T follicular helper cell (primary cell): Measurements from ENCODE around the gene PARD3.

ENCODE experiments used
- DNase-seq: peaks from one replicate; pipeline ENCODE4 v3.0.0-alpha.2; 2020; ENCODE audit warnings: low read depth

The PARD3 gene

GRCh38 chr10:34492081-34492480, 323.0 kb downstream of the PARD3 start:
- DNase-seq: no peak

- DNase-seq: no peak
Measured at GRCh38 chr10:34491678-34492077, 323.4 kb downstream of the PARD3 start.

- DNase-seq: no peak
Measured at GRCh38 chr10:34489973-34490745, 324.9 kb downstream of the PARD3 start.

- no peak for DNase-seq
Measured at GRCh38 chr10:34489411-34489810, 325.7 kb downstream of the PARD3 start.

- no peak for DNase-seq
Measured at GRCh38 chr10:34488476-34489130, 326.5 kb downstream of the PARD3 start.

GRCh38 chr10:34486008-34486407, 329.1 kb downstream of the PARD3 start:
- DNase-seq: no peak

- no peak for DNase-seq
Measured at GRCh38 chr10:34484164-34484563, 330.9 kb downstream of the PARD3 start.

- DNase-seq: no peak
Measured at GRCh38 chr10:34480345-34480744, 334.8 kb downstream of the PARD3 start.

GRCh38 chr10:34479520-34480179, 335.4 kb downstream of the PARD3 start:
- DNase-seq: no peak

GRCh38 chr10:34477249-34477648, 337.8 kb downstream of the PARD3 start:
- DNase-seq: no peak

GRCh38 chr10:34476608-34477007, 338.5 kb downstream of the PARD3 start:
- DNase-seq: no peak

- no peak for DNase-seq
Measured at GRCh38 chr10:34475786-34476185, 339.3 kb downstream of the PARD3 start.

GRCh38 chr10:34475274-34475646, 339.8 kb downstream of the PARD3 start:
- no peak for DNase-seq

GRCh38 chr10:34474555-34475273, 340.4 kb downstream of the PARD3 start:
- DNase-seq: no peak

GRCh38 chr10:34474009-34474376, 341.1 kb downstream of the PARD3 start:
- DNase-seq: no peak

GRCh38 chr10:34473174-34474008, 341.7 kb downstream of the PARD3 start:
- no peak for DNase-seq

GRCh38 chr10:34470307-34470706, 344.8 kb downstream of the PARD3 start:
- no peak for DNase-seq

GRCh38 chr10:34469446-34469845, 345.6 kb downstream of the PARD3 start:
- DNase-seq: no peak

- no peak for DNase-seq
Measured at GRCh38 chr10:34467902-34468301, 347.2 kb downstream of the PARD3 start.

GRCh38 chr10:34467364-34467763, 347.7 kb downstream of the PARD3 start:
- DNase-seq: no peak

- no peak for DNase-seq
Measured at GRCh38 chr10:34465678-34466077, 349.4 kb downstream of the PARD3 start.

GRCh38 chr10:34464591-34464990, 350.5 kb downstream of the PARD3 start:
- no peak for DNase-seq
